Spleen (tissue), 11 donors: Measurements from ENCODE around the gene ODAD3. TPM values are rescaled to one million over a fixed set of nuclear protein-coding genes. Genes with fewer than 3 reads are reported as not detected.

ENCODE experiments used
- DNase-seq: peaks from one replicate; pipeline ENCODE4 v3.0.0-alpha.2; 2020
- H3K27ac ChIP-seq, 8 donors: fragments of 200-600 bp; sonication (generic) in 7 of 8; 1 replicate in 4 of 8; 2 replicates in 4 of 8; pipeline versions ENCODE4 v1.5.0 to v1.8.0; 2016 to 2021; ENCODE audit warnings: inconsistent platforms in 4 of 8, mild to moderate bottlenecking in 4 of 8, moderate library complexity in 1 of 8
- H3K27me3 ChIP-seq, 7 donors: fragments of 200-600 bp; sonication (generic) in 6 of 7; replicated peaks in 1 of 7; 1 replicate in 4 of 7; 2 replicates in 3 of 7; pipeline versions ENCODE4 v1.5.0 to v1.8.0; 2016 to 2021; ENCODE audit warnings: inconsistent platforms in 3 of 7, mild to moderate bottlenecking in 1 of 7
- H3K36me3 ChIP-seq, 6 donors: fragments of 200-600 bp; sonication (generic) in 5 of 6; 1 replicate in 4 of 6; 2 replicates in 2 of 6; pipeline versions ENCODE4 v1.5.0 to v1.8.0; 2016 to 2021; ENCODE audit warnings: inconsistent platforms in 2 of 6
- H3K4me1 ChIP-seq, 6 donors: fragments of 200-600 bp; sonication (generic) in 5 of 6; 1 replicate in 3 of 6; 2 replicates in 3 of 6; pipeline versions ENCODE4 v1.5.0 to v1.8.0; 2016 to 2021; ENCODE audit warnings: inconsistent platforms in 3 of 6
- H3K4me3 ChIP-seq, 8 donors: fragments of 200-600 bp; sonication (generic) in 7 of 8; 1 replicate in 4 of 8; 2 replicates in 4 of 8; pipeline versions ENCODE4 v1.5.0 to v1.8.0; 2016 to 2021; ENCODE audit warnings: inconsistent platforms in 4 of 8, mild to moderate bottlenecking in 4 of 8, moderate library complexity in 2 of 8
- H3K9me3 ChIP-seq, 8 donors: fragments of 200-600 bp; sonication (generic) in 7 of 8; 1 replicate in 4 of 8; 2 replicates in 4 of 8; pipeline versions ENCODE4 v1.5.0 to v1.8.0; 2016 to 2021; ENCODE audit warnings: inconsistent platforms in 4 of 8
- CTCF ChIP-seq, 11 experiments: fragments of 200-600 bp in 7 of 11; fragments of 450-650 bp in 4 of 11; sonication (generic) in 4 of 11; IDR thresholded peaks in 8 of 11; conservative IDR thresholded peaks in 3 of 11; 1 replicate in 7 of 11; 2 replicates in 4 of 11; pipeline versions ENCODE4 v1.4.0 to v1.8.0; 2016 to 2021; ENCODE audit warnings: antibody characterized with exemption in 11 of 11, inconsistent platforms in 4 of 11, mild to moderate bottlenecking in 1 of 11
- POLR2A ChIP-seq, 3 donors: fragments of 450-650 bp; IDR thresholded peaks; one replicate each; pipeline ENCODE4 v1.5.1; 2017; ENCODE audit warnings: antibody characterized with exemption in 3 of 3, mild to moderate bottlenecking in 1 of 3
- POLR2AphosphoS5 ChIP-seq, 3 donors: sonication (generic); formaldehyde crosslinking; IDR thresholded peaks; one replicate each; pipeline ENCODE4 v1.5.1; 2017; ENCODE audit warnings: antibody characterized with exemption in 3 of 3
- WGBS, 5 donors: extraction: QIAGEN DNeasy Blood & Tissue Kit in 3 of 5; methylation state at CpG; one replicate each; pipeline versions ENCODE4 v1.1.5 to v1.1.7; 2013 to 2018; 5-methylcytosine and 5-hydroxymethylcytosine counted together
- intact Hi-C: fragments of 100-400 bp; cut with DNase I; formaldehyde crosslinking; loops from one replicate; pipeline ENCODE4 v1.15.0; 2023; ENCODE audit warnings: low total_unique reads
- polyA plus RNA-seq, 3 donors: library from polyadenylated mRNA; stranded (reverse); fragments of 200-250 nt; gene quantifications; one replicate each; pipeline ENCODE4 v1.2.1, GENCODE V29; 2013
- total RNA-seq, 7 donors: library from RNA; depleted of rRNA in 3 of 7; stranded (reverse); fragments of >200 nt in 3 of 7; fragmentation: NEBNext Ultra II Directional in 4 of 7; extraction: Animal tissue kit (Norgen Biotek cat#: 25700) in 4 of 7; gene quantifications; one replicate each; pipeline versions ENCODE4 v1.1.0 to v1.2.1, GENCODE V29; 2016 to 2021
- donor health status: healthy with polysubstance abuse.
- donor health status: DM: no; HTN: no; CAD: no; lungs with moderate emphysema.
- donor health status: DM: no; HTN: no; CAD: no.
- donor health status: Bipolar disorder and iron deficiency.
- donor health status: healthy.
- donor health status: DM: no; HTN: no; CAD: no.
- donor health status: DM: yes; HTN: yes; CAD: no.

ODAD3 gene
- total and polyA plus RNA-seq, 10 donors, result 0.23 to 2.3 (median 1.3) TPM

GRCh38 chr19:11377756-11378155 lies 57.2 kb downstream of the ODAD3 start:
- H3K9me3 ChIP-seq, result no peaks in the 10 kb centered on the region
- peak overlapping the region in 5 of 8 donors; percentile 54 to 97 (median 96) for H3K27ac ChIP-seq
- intact Hi-C loops, result no loop called here
- no peak for DNase-seq
- peaks cover 0 to 16% (median 2%) of the 10 kb centered on the region in 6 donors for H3K36me3 ChIP-seq
- peaks cover 38 to 91% (median 72%) of the 10 kb centered on the region in 6 donors for H3K4me1 ChIP-seq
- WGBS, 5 donors, result 89 to 95% (median 93%) methylated on average over 3 of the region's 3 CpGs
- H3K4me3 ChIP-seq, result no peak overlapping the region
- no peak for TF ChIP-seq CTCF (IDR thresholded peaks at IDR 0.05 in 8 of 11, conservative IDR thresholded peaks at IDR 0.05 in 3 of 11)
- no peak for TF ChIP-seq POLR2A (IDR thresholded peaks at IDR 0.05)
- TF ChIP-seq POLR2AphosphoS5 (IDR thresholded peaks at IDR 0.05), result no peak
- peaks cover 0 to 10% (median 0%) of the 10 kb centered on the region in 7 donors for H3K27me3 ChIP-seq

- no peaks in the 10 kb centered on the region for H3K9me3 ChIP-seq
- peak overlapping the region; percentile 27 to 97 (median 96) for H3K27ac ChIP-seq
- H3K4me3 ChIP-seq, result peak overlapping the region in 1 of 8 donors; percentile 7
- H3K4me1 ChIP-seq, result peaks cover 38 to 86% (median 67%) of the 10 kb centered on the region in 6 donors
- peaks cover 0 to 16% (median 2%) of the 10 kb centered on the region in 6 donors for H3K36me3 ChIP-seq
- H3K27me3 ChIP-seq, result peaks cover 0 to 5% (median 0%) of the 10 kb centered on the region in 7 donors
- no peak for DNase-seq
- TF ChIP-seq CTCF (IDR thresholded peaks at IDR 0.05 in 8 of 11, conservative IDR thresholded peaks at IDR 0.05 in 3 of 11) (no peak), POLR2A (IDR thresholded peaks at IDR 0.05) (no peak), POLR2AphosphoS5 (IDR thresholded peaks at IDR 0.05) (no peak)
- intact Hi-C loops, result no loop called here
Observed at GRCh38 chr19:11377237-11377636, 57.7 kb downstream of the ODAD3 start.

- intact Hi-C loops, result no loop called here
- peak overlapping the region; percentile 91 to 100 (median 96) for H3K27ac ChIP-seq
- H3K4me1 ChIP-seq, result peaks cover 35 to 67% (median 49%) of the 10 kb centered on the region in 6 donors
- H3K4me3 ChIP-seq, result peak overlapping the region; percentile 20 to 72 (median 58)
- peak; percentile 95 for DNase-seq
- 4 to 6% (median 5%) methylated on average over 23 to 27 of the region's 27 CpGs for WGBS, 5 donors
- H3K36me3 ChIP-seq, result peaks cover 0 to 28% (median 2%) of the 10 kb centered on the region in 6 donors
- TF ChIP-seq CTCF (IDR thresholded peaks at IDR 0.05 in 8 of 11, conservative IDR thresholded peaks at IDR 0.05 in 3 of 11), result no peak
- peak; percentile 46 to 85 (median 73) for TF ChIP-seq POLR2AphosphoS5 (IDR thresholded peaks at IDR 0.05)
- TF ChIP-seq POLR2A (IDR thresholded peaks at IDR 0.05), result peak in 2 of 3 donors; percentile 68 to 83
- H3K9me3 ChIP-seq, result no peaks in the 10 kb centered on the region
- H3K27me3 ChIP-seq, result no peaks in the 10 kb centered on the region
Observed at GRCh38 chr19:11375143-11375948, 59.6 kb downstream of the ODAD3 start.
